GM12878 (cell line): ENCODE data around the gene TM9SF2. TPM values are rescaled to one million over a fixed set of nuclear protein-coding genes. Genes with fewer than 3 reads are reported as not detected.
A peak's percentile ranks its signal among the peaks of the same experiment; 100 is the strongest.

ENCODE experiments used
- ATAC-seq: fragments of 200-7000 bp; cut with Tn5 transposase; 3 replicates; pipeline ENCODE4 v1.9.1; 2020; ENCODE audit warnings: mild to moderate bottlenecking, moderate library complexity
- BruUV-seq: library from RNA; stranded (reverse); fragments of 400-500 nt; replicated peaks from 2 replicates; lab custom pipeline; 2021; lab: Mats Ljungman, UMichigan
- CTCF ChIA-PET: fragments of 300-600 bp; sonication (Branson Sonifier 250); formaldehyde crosslinking; extraction: SDS; loops from one replicate; lab custom pipeline; 2021; ENCODE audit warnings: inconsistent platforms; lab: Yijun Ruan, JAX
- POLR2A ChIA-PET: fragments of 350-600 bp; formaldehyde crosslinking; extraction: SDS; loops from one replicate; lab custom pipeline; 2021; ENCODE audit warnings: inconsistent platforms; lab: Charles Lee
- RAD21 ChIA-PET: fragments of 300-600 bp; sonication (Branson Sonifier 250); formaldehyde crosslinking; loops from one replicate; lab custom pipeline; 2023; ENCODE audit warnings: antibody characterized with exemption; ENCODE audit not compliant: unreplicated experiment; lab: Charles Lee
- SMC1A ChIA-PET: fragments of 300-600 bp; sonication (Branson Sonifier 250); formaldehyde crosslinking; loops from one replicate; lab custom pipeline; 2023; ENCODE audit not compliant: unreplicated experiment, uncharacterized antibody; lab: Charles Lee
- DNase-seq: peaks from one replicate; pipeline ENCODE4 v3.0.0-alpha.2; 2011; ENCODE audit warnings: low read depth, low spot score
- FAIRE-seq: peaks from 3 replicates; lab custom pipeline; 2011; peaks lifted over from hg19 to GRCh38; lab: Jason Lieb, UNC
- H2AFZ ChIP-seq: 2 replicates; pipeline ENCODE4 v1.6.0; 2011; ENCODE audit warnings: low read depth, low read length, control low read depth; ENCODE audit not compliant: control insufficient read depth
- H3K27ac ChIP-seq: 2 replicates; pipeline ENCODE4 v1.5.1; 2011; ENCODE audit warnings: control low read depth; ENCODE audit not compliant: control insufficient read depth, insufficient read depth
- H3K27me3 ChIP-seq, 2 experiments: replicated peaks in 1 of 2; 2 replicates each; pipeline versions ENCODE4 v1.6.0 to v1.6.1; 2011; ENCODE audit warnings: low read length in 1 of 2; ENCODE audit not compliant: control insufficient read depth in 2 of 2, insufficient read depth in 2 of 2
- H3K36me3 ChIP-seq, 2 experiments: 2 replicates each; pipeline ENCODE4 v1.5.1; 2011; ENCODE audit warnings: low read length in 1 of 2; ENCODE audit not compliant: control insufficient read depth in 2 of 2, insufficient read depth in 2 of 2
- H3K4me1 ChIP-seq: 2 replicates; pipeline ENCODE4 v1.6.1; 2011; ENCODE audit warnings: mild to moderate bottlenecking, low read length, moderate library complexity, mixed read lengths; ENCODE audit not compliant: control insufficient read depth, insufficient read depth
- H3K4me2 ChIP-seq: 2 replicates; pipeline ENCODE4 v1.6.0; 2011; ENCODE audit warnings: control low read depth; ENCODE audit not compliant: control insufficient read depth, insufficient read depth
- H3K4me3 ChIP-seq: fragments of 200-600 bp; sonication (generic); 2 replicates; pipeline ENCODE4 v1.5.1; 2016
- H3K79me2 ChIP-seq: 2 replicates; pipeline ENCODE4 v1.6.0; 2011; ENCODE audit warnings: low read length; ENCODE audit not compliant: control insufficient read depth, insufficient read depth
- H3K9ac ChIP-seq: 2 replicates; pipeline ENCODE4 v1.8.0; 2011; ENCODE audit warnings: low read length, control low read depth, mixed read lengths; ENCODE audit not compliant: control insufficient read depth, insufficient read depth
- H3K9me3 ChIP-seq: replicated peaks from 3 replicates; pipeline ENCODE4 v1.5.1; 2011; ENCODE audit warnings: mild to moderate bottlenecking, low read length; ENCODE audit not compliant: control insufficient read depth, insufficient read depth
- H4K20me1 ChIP-seq: 2 replicates; pipeline ENCODE4 v1.6.0; 2011; ENCODE audit not compliant: control insufficient read depth, insufficient read depth
- CREB1 ChIP-seq: IDR thresholded peaks from 2 replicates; pipeline ENCODE4 v1.6.1; 2012; ENCODE audit warnings: low read depth, mild to moderate bottlenecking, inconsistent platforms
- EED ChIP-seq: sonication (generic); IDR thresholded peaks from 2 replicates; pipeline ENCODE4 v1.6.1; 2016; ENCODE audit warnings: antibody characterized with exemption, low read depth
- JUNB ChIP-seq: IDR thresholded peaks from 2 replicates; pipeline ENCODE4 v1.6.1; 2016; ENCODE audit warnings: antibody characterized with exemption, mild to moderate bottlenecking
- JUND ChIP-seq: IDR thresholded peaks from 2 replicates; pipeline ENCODE4 v1.6.1; 2012; ENCODE audit warnings: low read depth, mild to moderate bottlenecking, low read length, improper control_type of control experiment, moderate library complexity
- MYC ChIP-seq: IDR thresholded peaks from 2 replicates; pipeline ENCODE4 v1.6.1; 2011; ENCODE audit warnings: mild to moderate bottlenecking, low read length, moderate library complexity, inconsistent platforms; ENCODE audit not compliant: insufficient read depth, insufficient replicate concordance, insufficient read length, severe bottlenecking
- RUNX3 ChIP-seq: IDR thresholded peaks from 2 replicates; pipeline ENCODE4 v1.6.1; 2012; ENCODE audit warnings: low read length, inconsistent platforms
- ZNF384 ChIP-seq: IDR thresholded peaks from 2 replicates; pipeline ENCODE4 v1.6.1; 2012; ENCODE audit warnings: low read depth, mild to moderate bottlenecking, low read length, improper control_type of control experiment, borderline replicate concordance
- whole genome bisulfite sequencing: methylation state at CpG from one replicate; pipeline ENCODE4 v1.1.6; 2016; ENCODE audit warnings: low lambda C conversion rate; ENCODE audit not compliant: insufficient replicate concordance, insufficient coverage; ENCODE audit errors: missing lambda C conversion rate; 5-methylcytosine and 5-hydroxymethylcytosine counted together
- in situ Hi-C: fragments of 300-500 bp; cut with MboI; formaldehyde crosslinking; loops from 9 replicates; pipeline ENCODE4 v1.14.3; 2018; ENCODE audit warnings: mixed read lengths
- intact Hi-C: fragments of 100-400 bp; cut with micrococcal nuclease; formaldehyde crosslinking; loops from one replicate; pipeline ENCODE4 v1.14.2; 2022; ENCODE audit not compliant: unreplicated experiment
- polyA plus RNA-seq, 11 experiments: library from polyadenylated mRNA; depleted of rRNA in 4 of 11; unstranded in 6 of 11; stranded (reverse) in 5 of 11; fragments of >200 nt; fragmentation: Nextera tagmentation in 4 of 11; fragmentation: Illumina TruSeq in 1 of 11; extraction: Ambion mirVana in 4 of 11; extraction: Trizol in 1 of 11; gene quantifications; 1 replicate in 1 of 11; 2 replicates in 10 of 11; pipeline versions ENCODE4 v1.2.1 to v1.2.3, GENCODE V29; 2011 to 2016; ENCODE audit warnings: inconsistent platforms in 2 of 11, missing spikeins in 2 of 11, low read depth in 1 of 11
- total RNA-seq, 4 experiments: library from RNA; depleted of rRNA in 3 of 4; stranded (reverse); fragments of >200 nt in 3 of 4; fragmentation: Illumina TruSeq in 1 of 4; extraction: Trizol in 1 of 4; gene quantifications; 2 replicates each; pipeline versions ENCODE4 v1.2.1 to v1.2.3, GENCODE V29; 2013 to 2021
- TF ChIP-seq, protein P1 (sequence below): fragments of 450-650 bp; IDR thresholded peaks from 2 replicates; pipeline ENCODE4 v1.6.1; 2017; ENCODE audit warnings: borderline replicate concordance

Gene TM9SF2
- total and polyA plus RNA-seq, 10 of the 15 experiments (the other 5 are each of a cell fraction or from before 2014, with no cell fraction given), result 34.6 to 128 (median 79.2) TPM

DNA sequence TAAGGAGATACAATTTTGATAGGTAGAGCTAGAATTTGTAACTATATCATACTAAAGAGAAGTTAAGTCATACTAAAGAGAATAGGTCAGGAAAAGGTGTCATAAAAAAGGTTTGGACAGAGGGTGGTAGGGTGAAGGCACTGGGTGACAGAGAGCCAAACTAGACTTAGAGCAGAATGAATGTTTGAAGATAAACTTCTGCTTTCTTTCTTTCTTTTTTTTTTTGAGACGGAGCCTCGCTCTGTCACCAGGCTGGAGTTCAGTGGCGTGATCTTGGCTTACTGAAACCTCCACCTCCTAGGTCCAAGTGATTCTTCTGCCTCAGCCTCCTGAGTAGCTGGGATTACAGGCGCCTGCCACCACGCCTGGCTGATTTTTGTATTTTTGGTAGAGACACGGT lies 44.1 kb downstream of the TM9SF2 start:
- POLR2A ChIA-PET, result interaction anchor here (0.7 kb wide), 1 partner anchor 281 kb away, joined by 3 read pairs; no protein-coding TSS in a partner anchor
- DNase-seq (no peak), FAIRE-seq (no peak), ATAC-seq (no peak)
- no peaks in the 10 kb centered on the region for H4K20me1 ChIP-seq
- H3K9me3 ChIP-seq, result no peaks in the 10 kb centered on the region
- H3K4me1 ChIP-seq, result peaks cover 68% of the 10 kb centered on the region
- SMC1A ChIA-PET, result interaction anchor here (2.1 kb wide), 1 partner anchor 14 kb away, joined by 7 read pairs; no protein-coding TSS in a partner anchor
- peaks cover 17 to 26% of the 10 kb centered on the region in 2 experiments for H3K36me3 ChIP-seq
- intact Hi-C loops, result loop anchor here (10.0 kb wide), 1 partner anchor 101 kb away; no protein-coding TSS in a partner anchor
- WGBS, result 74% methylated on average over 4 of the region's 6 CpGs
- H2AFZ ChIP-seq, result no peak overlapping the region
- CTCF ChIA-PET, result interaction anchor here (1.1 to 2.6 kb wide), 2 partner anchors 17 to 276 kb away, joined by 5 read pairs; no protein-coding TSS in a partner anchor
- H3K79me2 ChIP-seq, result no peaks in the 10 kb centered on the region
- RAD21 ChIA-PET, result no interaction called here
- TF ChIP-seq MYC (no peak), CREB1 (0 out of 2 replicates have a peak, but pooled peaks have one; percentile 14), RUNX3 (peak; percentile 6; the same call in 1 of the 2 replicates), ZNF384 (no peak), JUND (no peak), JUNB (peak; percentile 46; the same call in 1 of the 2 replicates), EED (0 out of 2 replicates have a peak, but pooled peaks have one; percentile 15)
- TF ChIP-seq, protein P1, sequence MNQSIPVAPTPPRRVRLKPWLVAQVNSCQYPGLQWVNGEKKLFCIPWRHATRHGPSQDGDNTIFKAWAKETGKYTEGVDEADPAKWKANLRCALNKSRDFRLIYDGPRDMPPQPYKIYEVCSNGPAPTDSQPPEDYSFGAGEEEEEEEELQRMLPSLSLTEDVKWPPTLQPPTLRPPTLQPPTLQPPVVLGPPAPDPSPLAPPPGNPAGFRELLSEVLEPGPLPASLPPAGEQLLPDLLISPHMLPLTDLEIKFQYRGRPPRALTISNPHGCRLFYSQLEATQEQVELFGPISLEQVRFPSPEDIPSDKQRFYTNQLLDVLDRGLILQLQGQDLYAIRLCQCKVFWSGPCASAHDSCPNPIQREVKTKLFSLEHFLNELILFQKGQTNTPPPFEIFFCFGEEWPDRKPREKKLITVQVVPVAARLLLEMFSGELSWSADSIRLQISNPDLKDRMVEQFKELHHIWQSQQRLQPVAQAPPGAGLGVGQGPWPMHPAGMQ, result no peak
- H3K9ac ChIP-seq, result no peak overlapping the region
- peak overlapping the region; percentile 88 for H3K27ac ChIP-seq
- BruUV-seq, result no TSS peak
- peak overlapping the region; percentile 61 for H3K4me2 ChIP-seq
- in situ Hi-C loops, result no loop called here
- no peak overlapping the region for H3K4me3 ChIP-seq
- H3K27me3 ChIP-seq, result no peaks in the 10 kb centered on the region
